ENCODE results near the gene ENTPD6.
A peak's percentile ranks its signal among the peaks of the same experiment; 100 is the strongest.

Gene ENTPD6

DNA sequence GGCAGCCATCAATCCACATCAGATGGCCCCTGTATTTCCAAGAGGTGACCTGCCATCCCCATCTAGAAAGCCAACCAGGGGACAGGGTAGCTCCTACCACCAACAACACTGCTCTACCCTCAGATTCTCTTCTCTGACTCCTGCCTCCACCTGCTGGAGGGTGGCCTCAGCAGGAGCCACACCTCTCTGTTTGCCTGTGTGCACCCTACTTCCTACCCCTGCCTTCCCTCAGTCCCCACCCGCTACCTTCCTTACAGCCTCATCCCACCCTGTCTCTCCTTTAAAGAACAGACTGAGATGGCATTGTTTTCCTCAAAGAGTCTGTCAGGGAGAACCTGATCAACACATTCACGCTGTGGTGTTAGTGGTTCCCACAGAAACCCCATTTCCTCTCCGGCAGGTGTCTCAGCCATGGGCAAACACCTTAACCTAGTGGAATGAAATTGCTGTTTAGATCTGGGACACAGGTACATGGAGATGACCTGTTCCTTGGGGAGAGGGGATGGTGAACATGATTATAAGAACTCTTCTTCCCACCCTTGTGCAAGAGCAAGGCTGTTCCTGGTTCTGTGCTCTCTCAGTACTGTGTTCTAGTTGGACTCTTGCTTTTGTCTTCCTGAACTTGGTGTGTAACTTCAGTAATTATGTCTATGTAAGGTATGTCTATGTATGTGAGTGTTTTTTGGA, 1.8 kb downstream of the ENTPD6 start:
- Histone ChIP-seq H3K9me3 (ENCODE audit: insufficient read depth, low read length) (no peaks in the 10 kb centered on the region), H3K9ac (ENCODE audit: insufficient read length, low read depth) (peak overlapping the region; percentile 83), H3K36me3 (ENCODE audit: insufficient read depth, insufficient read length, low read length) (peaks cover 6% of the 10 kb centered on the region), H3K4me1 (ENCODE audit: insufficient read depth, insufficient read length) (no peaks in the 10 kb centered on the region), H3K4me3 (ENCODE audit: insufficient read length, low read depth) (no peak overlapping the region), H3K27me3 (ENCODE audit: insufficient read depth, insufficient read length) (peaks cover 7% of the 10 kb centered on the region)
- TF ChIP-seq YY1 (IDR thresholded peaks at IDR 0.05; ENCODE audit: insufficient read depth, insufficient read length), result no peak
- TF ChIP-seq ZNF274 (IDR thresholded peaks at IDR 0.05; ENCODE audit: low read depth, low read length), result no peak
- TF ChIP-seq SUZ12 (IDR thresholded peaks at IDR 0.05; ENCODE audit: extremely low read depth, insufficient read depth, insufficient read length), result no peak
- DNase-seq (ENCODE audit: low read depth, low spot score), result no peak

DNA sequence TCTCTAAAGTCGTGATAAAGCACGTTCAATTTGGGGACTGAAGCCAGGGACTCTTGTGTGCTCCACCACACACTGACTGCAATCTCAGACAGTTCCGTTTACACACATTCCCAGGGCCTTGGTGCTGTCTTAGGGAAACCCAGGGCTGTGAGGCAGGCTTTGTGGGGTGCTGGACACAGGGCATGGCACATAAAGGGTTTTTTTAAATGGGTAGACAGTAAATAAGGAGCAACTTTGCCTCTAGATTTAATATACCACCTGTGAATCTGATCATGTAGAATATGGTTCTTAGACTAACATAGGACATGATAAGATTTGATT, 2.3 kb downstream of the ENTPD6 start:
- no peak overlapping the region for H3K4me3 ChIP-seq (ENCODE audit: insufficient read length, low read depth)
- H3K9ac ChIP-seq (ENCODE audit: insufficient read length, low read depth), result no peak overlapping the region

DNA sequence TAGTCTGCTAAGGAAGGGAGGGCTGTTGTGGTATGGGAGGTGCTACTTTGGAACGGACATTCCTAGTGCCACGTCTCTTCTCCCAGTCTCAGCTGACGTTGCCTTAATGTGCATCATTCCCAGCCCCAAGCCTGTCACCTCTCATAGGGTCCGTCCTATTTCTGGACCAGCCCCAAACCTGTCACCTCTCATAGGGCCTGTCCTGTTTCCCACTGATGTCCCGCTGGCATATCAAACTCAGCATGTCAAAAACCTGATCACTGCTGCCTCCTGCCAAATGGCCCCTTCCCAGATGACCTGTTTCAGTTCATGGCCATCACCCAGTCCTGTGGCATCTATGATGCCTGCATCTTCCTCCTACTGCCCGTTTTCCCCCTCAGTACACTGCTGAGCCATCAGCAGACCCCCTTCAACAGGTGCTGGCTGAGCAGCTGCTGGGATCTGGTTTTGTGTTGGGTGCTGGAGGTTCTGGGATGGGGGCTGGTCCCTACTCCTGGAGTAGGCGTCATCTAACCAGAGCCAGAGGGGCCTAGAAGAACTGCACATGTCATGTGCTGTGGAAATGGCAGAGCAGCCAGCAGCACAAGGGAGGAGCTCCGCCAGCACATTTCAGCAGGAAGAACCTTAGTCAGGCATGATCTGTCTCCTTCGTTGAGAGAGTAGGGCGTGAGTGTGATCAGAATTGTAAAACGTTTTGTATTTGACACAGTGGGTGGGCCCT, 3.3 kb downstream of the ENTPD6 start:
- H3K4me3 ChIP-seq (ENCODE audit: insufficient read length, low read depth), result no peak overlapping the region
- no peak for DNase-seq (ENCODE audit: low read depth, low spot score)
- no peaks in the 10 kb centered on the region for H3K4me1 ChIP-seq (ENCODE audit: insufficient read depth, insufficient read length)
- TF ChIP-seq ZNF274 (IDR thresholded peaks at IDR 0.05; ENCODE audit: low read depth, low read length), result no peak
- TF ChIP-seq YY1 (IDR thresholded peaks at IDR 0.05; ENCODE audit: insufficient read depth, insufficient read length), result no peak
- no peak for TF ChIP-seq SUZ12 (IDR thresholded peaks at IDR 0.05; ENCODE audit: extremely low read depth, insufficient read depth, insufficient read length)
- peaks cover 6% of the 10 kb centered on the region for H3K36me3 ChIP-seq (ENCODE audit: insufficient read depth, insufficient read length, low read length)
- H3K9me3 ChIP-seq (ENCODE audit: insufficient read depth, low read length), result 0 out of 2 replicates have a peak, but pooled peaks cover 6% of the 10 kb centered on the region
- no peak overlapping the region for H3K9ac ChIP-seq (ENCODE audit: insufficient read length, low read depth)
- H3K27me3 ChIP-seq (ENCODE audit: insufficient read depth, insufficient read length), result peaks cover 7% of the 10 kb centered on the region

More for the DNA sequence above, 2.3 kb downstream of the ENTPD6 start:
- DNase-seq (ENCODE audit: low read depth, low spot score), result no peak
- no peak for TF ChIP-seq ZNF274 (IDR thresholded peaks at IDR 0.05; ENCODE audit: low read depth, low read length)
- no peak for TF ChIP-seq SUZ12 (IDR thresholded peaks at IDR 0.05; ENCODE audit: extremely low read depth, insufficient read depth, insufficient read length)
- TF ChIP-seq YY1 (IDR thresholded peaks at IDR 0.05; ENCODE audit: insufficient read depth, insufficient read length), result no peak
- no peaks in the 10 kb centered on the region for H3K4me1 ChIP-seq (ENCODE audit: insufficient read depth, insufficient read length)
- peaks cover 6% of the 10 kb centered on the region for H3K36me3 ChIP-seq (ENCODE audit: insufficient read depth, insufficient read length, low read length)
- 0 out of 2 replicates have a peak, but pooled peaks cover 2% of the 10 kb centered on the region for H3K9me3 ChIP-seq (ENCODE audit: insufficient read depth, low read length)
- H3K27me3 ChIP-seq (ENCODE audit: insufficient read depth, insufficient read length), result peaks cover 7% of the 10 kb centered on the region

DNA sequence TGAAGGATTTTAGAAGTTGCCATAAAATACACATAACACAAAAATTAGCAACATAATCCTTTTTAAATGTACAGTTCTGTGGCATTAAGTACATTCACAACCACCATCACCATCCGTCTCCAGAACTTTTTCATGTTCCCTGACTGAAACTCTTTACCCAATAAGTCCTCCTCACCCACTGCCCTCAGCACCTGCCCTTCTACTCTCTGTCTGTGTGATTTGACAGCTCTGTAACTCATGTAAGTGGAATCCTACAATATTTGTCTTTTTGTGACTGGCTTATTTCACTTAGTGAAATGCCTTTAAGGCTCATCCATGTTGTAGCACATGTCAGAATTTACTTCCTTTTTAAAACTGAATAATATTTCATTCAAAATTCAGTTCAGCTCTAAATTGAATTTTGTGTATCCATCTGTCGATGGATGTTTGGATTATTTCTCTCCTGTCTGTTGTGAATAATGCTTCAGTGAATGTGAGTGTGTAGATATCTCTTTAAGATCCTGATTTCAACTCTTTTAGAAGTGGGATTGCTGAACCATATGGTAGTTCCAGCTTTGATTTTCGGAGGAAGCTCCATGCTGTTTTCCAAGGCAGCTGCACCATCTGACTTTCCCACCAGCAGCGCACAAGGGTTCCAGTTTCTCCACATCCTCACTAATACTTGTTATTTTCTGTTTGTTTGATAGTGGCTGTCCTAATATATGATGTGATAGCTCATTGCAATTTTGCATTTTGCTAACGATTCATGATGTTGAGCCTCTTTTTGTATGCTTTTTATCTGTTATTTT, 4.2 kb downstream of the ENTPD6 start:
- Histone ChIP-seq H3K4me1 (ENCODE audit: insufficient read depth, insufficient read length) (no peaks in the 10 kb centered on the region), H3K27me3 (ENCODE audit: insufficient read depth, insufficient read length) (peaks cover 7% of the 10 kb centered on the region), H3K9ac (ENCODE audit: insufficient read length, low read depth) (no peak overlapping the region), H3K4me3 (ENCODE audit: insufficient read length, low read depth) (no peak overlapping the region), H3K9me3 (ENCODE audit: insufficient read depth, low read length) (0 out of 2 replicates have a peak, but pooled peaks cover 6% of the 10 kb centered on the region), H3K36me3 (ENCODE audit: insufficient read depth, insufficient read length, low read length) (peaks cover 6% of the 10 kb centered on the region)
- TF ChIP-seq SUZ12 (IDR thresholded peaks at IDR 0.05; ENCODE audit: extremely low read depth, insufficient read depth, insufficient read length), result no peak
- TF ChIP-seq ZNF274 (IDR thresholded peaks at IDR 0.05; ENCODE audit: low read depth, low read length), result no peak
- TF ChIP-seq YY1 (IDR thresholded peaks at IDR 0.05; ENCODE audit: insufficient read depth, insufficient read length), result no peak
- no peak for DNase-seq (ENCODE audit: low read depth, low spot score)

DNA sequence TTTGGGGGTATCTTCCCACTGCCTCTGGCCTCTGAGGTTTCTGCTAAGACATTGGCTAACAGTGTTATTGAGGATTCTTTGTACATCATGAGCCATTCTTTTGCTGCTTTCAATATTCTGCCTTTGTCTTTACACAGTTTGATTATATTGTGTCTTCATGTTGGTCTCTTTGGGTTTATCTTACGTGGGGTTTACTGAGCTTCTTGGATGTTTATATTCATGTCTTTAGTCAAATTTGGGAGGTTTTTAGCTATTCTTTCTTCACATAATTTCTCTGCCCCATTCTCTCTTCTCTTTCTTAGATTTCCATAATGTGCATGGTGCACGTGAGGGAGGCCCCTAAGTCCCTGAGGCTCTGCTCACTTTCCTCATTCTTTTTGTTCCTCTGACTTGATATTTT, 7.6 kb downstream of the ENTPD6 start:
- Histone ChIP-seq H3K9ac (ENCODE audit: insufficient read length, low read depth) (no peak overlapping the region), H3K4me1 (ENCODE audit: insufficient read depth, insufficient read length) (peaks cover 5% of the 10 kb centered on the region)

DNA sequence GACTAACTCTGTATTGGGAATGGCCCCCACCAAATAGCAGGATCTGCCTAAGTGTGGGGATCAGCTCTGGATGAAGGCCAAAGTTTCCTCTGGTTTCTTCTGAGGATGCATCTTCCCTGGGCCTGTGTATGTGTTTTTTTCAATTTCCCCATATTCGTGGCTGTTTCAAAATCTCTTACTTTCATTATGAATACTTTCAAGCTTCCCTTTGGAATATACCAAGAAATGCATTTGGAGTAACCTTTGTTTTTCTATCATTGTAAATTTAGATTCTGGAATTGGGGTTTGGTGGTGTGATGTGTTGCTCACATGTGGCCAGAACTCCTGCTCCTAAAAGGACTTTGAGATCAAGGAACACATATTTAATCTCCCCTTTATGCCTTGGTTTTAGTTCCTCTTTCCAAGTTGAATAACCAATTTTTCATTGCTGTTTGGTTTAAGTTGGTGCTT, 8.4 kb downstream of the ENTPD6 start:
- TF ChIP-seq ZNF274 (IDR thresholded peaks at IDR 0.05; ENCODE audit: low read depth, low read length), result no peak
- no peak for TF ChIP-seq SUZ12 (IDR thresholded peaks at IDR 0.05; ENCODE audit: extremely low read depth, insufficient read depth, insufficient read length)
- Histone ChIP-seq H3K4me3 (ENCODE audit: insufficient read length, low read depth) (no peak overlapping the region), H3K9me3 (ENCODE audit: insufficient read depth, low read length) (0 out of 2 replicates have a peak, but pooled peaks cover 6% of the 10 kb centered on the region), H3K27me3 (ENCODE audit: insufficient read depth, insufficient read length) (no peaks in the 10 kb centered on the region), H3K4me1 (ENCODE audit: insufficient read depth, insufficient read length) (peaks cover 5% of the 10 kb centered on the region), H3K36me3 (ENCODE audit: insufficient read depth, insufficient read length, low read length) (peaks cover 11% of the 10 kb centered on the region), H3K9ac (ENCODE audit: insufficient read length, low read depth) (no peak overlapping the region)
- no peak for DNase-seq (ENCODE audit: low read depth, low spot score)

More for the DNA sequence above, 7.6 kb downstream of the ENTPD6 start:
- Histone ChIP-seq H3K27me3 (ENCODE audit: insufficient read depth, insufficient read length) (no peaks in the 10 kb centered on the region), H3K4me3 (ENCODE audit: insufficient read length, low read depth) (no peak overlapping the region), H3K36me3 (ENCODE audit: insufficient read depth, insufficient read length, low read length) (peaks cover 11% of the 10 kb centered on the region), H3K9me3 (ENCODE audit: insufficient read depth, low read length) (0 out of 2 replicates have a peak, but pooled peaks cover 6% of the 10 kb centered on the region)
- DNase-seq (ENCODE audit: low read depth, low spot score), result no peak
- TF ChIP-seq ZNF274 (IDR thresholded peaks at IDR 0.05; ENCODE audit: low read depth, low read length) (no peak), SUZ12 (IDR thresholded peaks at IDR 0.05; ENCODE audit: extremely low read depth, insufficient read depth, insufficient read length) (no peak), YY1 (IDR thresholded peaks at IDR 0.05; ENCODE audit: insufficient read depth, insufficient read length) (no peak)
